Vagina (tissue), 2 donors: Measurements from ENCODE around the gene ULK4. TPM values are rescaled to one million over a fixed set of nuclear protein-coding genes. Genes with fewer than 3 reads are reported as not detected.

ENCODE experiments used
- DNase-seq, 2 donors: peaks; one replicate each; pipeline ENCODE4 v3.0.0-alpha.2; 2017; ENCODE audit errors: extremely low spot score in 2 of 2
- H3K27ac ChIP-seq: fragments of 200-600 bp; sonication (generic); one replicate; pipeline ENCODE4 v1.5.1; 2019
- H3K27me3 ChIP-seq: fragments of 200-600 bp; sonication (generic); one replicate; pipeline ENCODE4 v1.5.1; 2019
- H3K36me3 ChIP-seq, 2 donors: fragments of 200-600 bp; sonication (generic); one replicate each; pipeline ENCODE4 v1.5.1; 2017 to 2019
- H3K4me1 ChIP-seq: fragments of 200-600 bp; sonication (generic); one replicate; pipeline ENCODE4 v1.5.1; 2019
- H3K4me3 ChIP-seq, 2 donors: fragments of 200-600 bp; sonication (generic); 1 replicate in 1 of 2; 2 replicates in 1 of 2; pipeline ENCODE4 v1.5.1; 2016 to 2019
- H3K9me3 ChIP-seq: fragments of 200-600 bp; sonication (generic); one replicate; pipeline ENCODE4 v1.5.1; 2019
- CTCF ChIP-seq, 3 experiments: fragments of 450-650 bp in 2 of 3; fragments of 200-600 bp in 1 of 3; sonication (generic) in 1 of 3; IDR thresholded peaks; one replicate each; pipeline ENCODE4 v1.5.1; 2017 to 2019; ENCODE audit warnings: antibody characterized with exemption in 3 of 3, mild to moderate bottlenecking in 2 of 3, moderate library complexity in 2 of 3
- POLR2A ChIP-seq, 2 donors: fragments of 450-650 bp; IDR thresholded peaks; one replicate each; pipeline ENCODE4 v1.6.1; 2017; ENCODE audit warnings: antibody characterized with exemption in 2 of 2, mild to moderate bottlenecking in 2 of 2, moderate library complexity in 2 of 2
- POLR2AphosphoS5 ChIP-seq, 2 donors: sonication (generic); formaldehyde crosslinking; IDR thresholded peaks; one replicate each; pipeline ENCODE4 v1.9.0; 2017; ENCODE audit warnings: antibody characterized with exemption in 2 of 2, mild to moderate bottlenecking in 2 of 2, low read depth in 1 of 2; ENCODE audit not compliant: insufficient read depth in 1 of 2
- intact Hi-C: fragments of 100-400 bp; cut with DNase I; formaldehyde crosslinking; loops from one replicate; pipeline ENCODE4 v1.15.1; 2023
- total RNA-seq: library from RNA; depleted of rRNA; stranded (reverse); fragments of >200 nt; gene quantifications from one replicate; pipeline ENCODE4 v1.2.3, GENCODE V29; 2016

Gene ULK4
- total RNA-seq, 1 donor from 2014 or later, result 24.1 TPM

- Histone ChIP-seq H3K9me3 (no peaks in the 10 kb centered on the region), H3K27ac (no peak overlapping the region), H3K4me1 (peaks cover 2% of the 10 kb centered on the region), H3K4me3 (no peak overlapping the region), H3K36me3 (no peaks in the 10 kb centered on the region), H3K27me3 (no peaks in the 10 kb centered on the region)
- TF ChIP-seq POLR2A (IDR thresholded peaks at IDR 0.05) (no peak), POLR2AphosphoS5 (IDR thresholded peaks at IDR 0.05; ENCODE audit: insufficient read depth in 1 of 2, low read depth in 1 of 2) (no peak), CTCF (IDR thresholded peaks at IDR 0.05) (no peak)
- no peak for DNase-seq
- intact Hi-C loops, result no loop called here
Observed at GRCh38 chr3:41265011-41265545, 696.8 kb downstream of the ULK4 start.

GRCh38 chr3:41260063-41260450 lies 701.8 kb downstream of the ULK4 start:
- Histone ChIP-seq H3K4me1 (peaks cover 12% of the 10 kb centered on the region), H3K27me3 (no peaks in the 10 kb centered on the region), H3K36me3 (no peaks in the 10 kb centered on the region), H3K27ac (no peak overlapping the region), H3K4me3 (no peak overlapping the region), H3K9me3 (no peaks in the 10 kb centered on the region)
- no peak for TF ChIP-seq POLR2AphosphoS5 (IDR thresholded peaks at IDR 0.05; ENCODE audit: insufficient read depth in 1 of 2, low read depth in 1 of 2)
- intact Hi-C loops, result no loop called here
- DNase-seq, result no peak

- Histone ChIP-seq H3K27ac (no peak overlapping the region), H3K4me1 (peaks cover 12% of the 10 kb centered on the region), H3K9me3 (no peaks in the 10 kb centered on the region), H3K36me3 (no peaks in the 10 kb centered on the region), H3K4me3 (no peak overlapping the region), H3K27me3 (no peaks in the 10 kb centered on the region)
- intact Hi-C loops, result no loop called here
- no peak for DNase-seq
- TF ChIP-seq POLR2A (IDR thresholded peaks at IDR 0.05), result no peak
- TF ChIP-seq CTCF (IDR thresholded peaks at IDR 0.05), result no peak
Observed at GRCh38 chr3:41259449-41260062, 702.3 kb downstream of the ULK4 start.

- no peaks in the 10 kb centered on the region for H3K36me3 ChIP-seq
- no peaks in the 10 kb centered on the region for H3K9me3 ChIP-seq
- TF ChIP-seq POLR2A (IDR thresholded peaks at IDR 0.05) (no peak), POLR2AphosphoS5 (IDR thresholded peaks at IDR 0.05; ENCODE audit: insufficient read depth in 1 of 2, low read depth in 1 of 2) (no peak), CTCF (IDR thresholded peaks at IDR 0.05) (no peak)
- intact Hi-C loops, result no loop called here
- no peak for DNase-seq
- no peak overlapping the region for H3K4me3 ChIP-seq
- no peak overlapping the region for H3K27ac ChIP-seq
- no peaks in the 10 kb centered on the region for H3K27me3 ChIP-seq
- peaks cover 12% of the 10 kb centered on the region for H3K4me1 ChIP-seq
Observed at GRCh38 chr3:41258239-41258800, 703.6 kb downstream of the ULK4 start.

- Histone ChIP-seq H3K27ac (no peak overlapping the region), H3K36me3 (no peaks in the 10 kb centered on the region), H3K4me3 (no peak overlapping the region), H3K9me3 (no peaks in the 10 kb centered on the region), H3K27me3 (no peaks in the 10 kb centered on the region), H3K4me1 (no peaks in the 10 kb centered on the region)
- intact Hi-C loops, result no loop called here
- DNase-seq, result no peak
- TF ChIP-seq CTCF (IDR thresholded peaks at IDR 0.05) (no peak), POLR2AphosphoS5 (IDR thresholded peaks at IDR 0.05; ENCODE audit: insufficient read depth in 1 of 2, low read depth in 1 of 2) (no peak), POLR2A (IDR thresholded peaks at IDR 0.05) (no peak)
Observed at GRCh38 chr3:41251593-41251992, 710.3 kb downstream of the ULK4 start.
